Mucosa of gallbladder (tissue), 1 donor: ENCODE results near the gene PID1. TPM values are rescaled to one million over a fixed set of nuclear protein-coding genes. Genes with fewer than 3 reads are reported as not detected.
"Not testable (repeated sequence)": the region's sequence is repeated elsewhere in the genome, so short reads cannot be mapped to it uniquely, and the experiment has no call there.

Experiments
- DNase-seq: peaks from one replicate; pipeline ENCODE4 v3.0.0-alpha.2; 2020; ENCODE audit warnings: low spot score
- total RNA-seq: library from RNA; stranded (reverse); gene quantifications from one replicate; pipeline ENCODE4 v1.2.1, GENCODE V29; 2021
- donor health status: DM: no; HTN: no; CAD: no.

PID1 gene
- total RNA-seq, 1 donor from 2014 or later: 17.1 TPM

DNA sequence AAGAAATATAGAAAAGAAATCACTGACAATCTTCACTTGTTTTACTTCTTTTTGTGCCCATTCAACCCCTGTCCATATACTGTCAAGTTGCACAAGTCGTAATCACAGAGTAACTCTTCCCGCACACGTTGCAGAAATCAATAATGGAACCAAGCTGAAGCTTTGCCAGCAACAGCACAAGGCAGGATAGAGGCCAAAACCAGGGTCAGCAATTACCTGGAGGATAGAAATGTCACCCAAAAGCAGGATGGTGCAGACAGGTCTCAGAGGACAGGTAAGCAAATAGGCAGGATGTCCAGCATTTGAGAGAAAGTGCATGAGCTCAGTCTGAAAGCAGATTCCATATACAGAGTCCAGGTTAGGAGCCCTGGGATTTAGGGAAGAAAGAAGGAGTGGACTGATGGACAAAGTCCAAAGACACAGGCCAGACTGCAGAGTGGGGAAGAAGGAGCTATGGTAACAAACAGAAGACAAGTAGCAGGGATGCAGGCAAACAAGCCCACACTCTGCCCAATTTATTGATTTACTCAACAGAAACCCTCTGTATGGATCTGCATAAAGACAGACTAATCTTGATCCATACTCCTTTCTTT is 52.7 kb downstream of the PID1 start:
- DNase-seq: no peak

DNA sequence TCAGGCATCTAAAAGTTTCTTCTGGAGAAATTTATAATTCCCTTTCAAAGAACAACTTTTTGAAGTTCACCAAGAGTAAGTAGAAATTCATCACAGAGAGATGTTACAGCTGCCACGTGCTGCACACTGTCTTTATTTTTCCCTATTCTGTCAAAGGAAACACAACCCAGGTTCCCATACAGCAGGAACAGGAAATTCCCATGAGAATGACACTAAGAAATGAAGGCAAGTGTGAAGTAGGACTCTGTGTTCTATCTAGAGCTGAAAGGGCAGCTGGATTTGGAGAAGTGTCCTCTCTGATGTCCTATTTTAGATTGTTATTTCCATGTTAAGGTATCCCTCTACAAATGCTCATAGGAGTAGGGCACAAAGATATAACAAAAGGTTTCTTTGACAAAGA is 58.8 kb downstream of the PID1 start:
- DNase-seq: no peak

DNA sequence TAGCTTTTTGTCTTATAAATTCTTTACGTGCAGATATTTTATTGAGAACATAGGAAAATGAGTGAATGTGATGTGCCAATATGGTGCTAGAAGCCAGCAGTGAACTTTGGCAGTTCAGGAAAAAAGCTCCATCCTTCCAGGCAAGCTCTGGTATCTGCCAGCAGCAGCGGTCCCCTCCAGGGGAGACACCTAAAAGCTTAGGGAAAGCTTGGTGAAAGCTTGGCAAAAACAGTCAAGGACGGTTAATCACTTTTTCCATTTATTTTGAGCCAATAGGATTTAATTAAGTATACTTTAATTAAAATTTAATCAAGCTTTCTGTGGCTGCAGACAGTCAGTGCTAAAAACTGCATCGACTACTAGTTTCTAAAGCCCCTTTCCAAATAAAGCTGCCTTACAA is 60.4 kb downstream of the PID1 start:
- no peak for DNase-seq

DNA sequence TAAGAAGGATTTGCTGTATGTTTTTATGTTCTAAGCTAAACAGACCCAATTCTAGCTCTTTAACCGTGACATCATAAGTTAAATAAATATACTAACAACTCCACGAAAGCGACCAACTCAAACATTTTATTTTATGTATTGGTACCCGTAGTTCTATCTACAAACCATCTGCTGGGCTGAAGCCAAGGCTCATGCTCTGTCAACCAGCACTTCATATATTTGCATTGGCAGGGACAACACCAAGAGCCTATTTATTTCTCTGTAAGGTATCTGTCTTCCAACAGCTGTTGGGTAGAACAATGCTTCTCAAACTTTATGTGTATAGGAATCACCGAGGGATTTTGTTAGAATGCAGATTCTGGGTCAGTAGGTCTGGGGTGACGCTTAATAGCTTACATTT is 64.5 kb downstream of the PID1 start:
- DNase-seq: no peak

DNA sequence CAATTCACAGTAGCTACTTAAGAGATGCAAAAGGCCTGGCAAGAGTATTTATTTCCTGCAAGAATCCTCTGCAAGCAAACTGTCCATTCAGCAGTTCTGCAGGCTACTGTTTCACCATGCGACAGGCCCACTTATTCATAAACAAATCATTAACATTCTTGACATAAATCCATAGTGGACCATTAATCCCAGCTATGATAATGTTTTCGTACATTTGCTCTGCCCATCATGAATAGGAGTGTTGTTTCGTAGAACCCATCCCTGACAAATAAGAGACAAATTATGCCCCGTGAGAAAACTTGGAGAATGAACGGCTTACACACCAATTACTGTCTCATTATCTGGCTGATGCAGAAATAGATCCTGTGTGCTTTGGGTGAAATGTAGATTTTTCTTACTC is 65.4 kb downstream of the PID1 start:
- DNase-seq: no peak

DNA sequence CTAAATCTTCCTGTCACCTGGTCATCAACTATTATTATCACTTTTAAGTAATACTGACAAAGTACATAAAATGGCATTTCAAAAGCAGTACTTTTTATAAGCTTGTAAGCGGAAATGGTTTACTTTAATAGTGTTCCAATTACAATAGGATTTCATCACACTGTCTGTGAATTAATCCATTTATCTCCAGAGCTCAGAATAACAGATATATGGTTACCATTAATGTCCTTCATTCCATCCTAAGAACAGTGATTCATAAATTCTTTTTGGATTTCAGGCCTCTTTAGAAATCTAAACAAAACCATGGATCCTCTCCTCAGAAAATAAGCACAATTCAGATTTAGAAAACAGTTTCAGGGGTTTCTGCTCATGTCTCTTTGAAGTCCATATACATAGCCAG is 68.4 kb downstream of the PID1 start:
- no peak for DNase-seq

DNA sequence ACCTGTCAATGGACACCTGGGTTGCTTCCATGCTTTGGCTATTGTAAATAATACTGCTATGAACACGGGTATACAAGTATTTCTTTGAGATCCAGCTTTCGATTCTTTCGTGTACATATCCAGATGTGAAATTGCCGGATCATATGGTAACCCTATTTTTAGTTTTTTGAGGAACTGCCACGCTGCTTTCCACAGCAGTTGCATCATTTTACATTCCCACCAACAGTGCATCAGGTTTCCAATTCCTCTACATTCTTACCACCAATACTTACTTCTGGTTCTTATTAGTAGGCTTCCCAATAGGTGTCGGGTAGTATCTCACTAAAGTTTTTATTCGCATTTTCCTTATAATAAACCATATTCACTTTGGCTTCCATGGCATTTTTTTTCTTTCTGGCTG is 69.6 kb downstream of the PID1 start:
- no peak for DNase-seq

DNA sequence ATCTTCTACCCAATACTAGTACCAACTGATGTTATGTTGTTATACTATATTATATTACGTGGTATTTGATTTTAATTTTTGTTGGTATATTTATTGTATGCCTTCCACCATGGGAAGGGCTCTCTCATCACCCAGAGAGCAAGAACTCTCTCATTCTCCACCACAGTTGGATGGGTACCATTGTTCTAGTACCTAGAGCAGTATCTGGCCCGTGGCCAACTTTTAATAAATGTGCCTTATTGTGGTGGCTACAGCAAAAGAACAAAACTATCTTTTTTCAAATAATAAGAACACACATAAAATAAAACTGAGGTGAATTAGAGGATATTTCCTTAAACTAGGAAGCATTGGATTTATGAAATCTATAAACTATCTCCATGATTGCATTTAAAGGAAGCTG is 71.8 kb downstream of the PID1 start:
- no peak for DNase-seq

DNA sequence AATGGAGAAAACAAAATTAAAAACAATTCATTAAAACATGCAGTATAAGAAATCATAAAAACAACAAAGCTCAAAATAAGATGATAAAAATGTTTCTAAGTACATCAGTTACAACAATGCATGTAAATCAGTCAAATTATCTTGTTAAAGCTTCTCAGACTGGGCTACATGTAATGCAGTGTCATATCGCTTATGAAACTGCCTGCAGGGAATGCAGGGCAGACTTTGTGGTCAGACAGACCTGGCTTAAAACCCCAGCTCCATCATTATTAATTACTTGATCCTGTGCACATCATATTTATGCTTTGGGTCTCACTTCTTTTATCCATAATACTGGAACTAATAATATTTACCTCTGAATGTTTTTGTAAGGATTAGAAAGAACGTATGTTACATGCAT is 74.6 kb downstream of the PID1 start:
- DNase-seq: no peak

DNA sequence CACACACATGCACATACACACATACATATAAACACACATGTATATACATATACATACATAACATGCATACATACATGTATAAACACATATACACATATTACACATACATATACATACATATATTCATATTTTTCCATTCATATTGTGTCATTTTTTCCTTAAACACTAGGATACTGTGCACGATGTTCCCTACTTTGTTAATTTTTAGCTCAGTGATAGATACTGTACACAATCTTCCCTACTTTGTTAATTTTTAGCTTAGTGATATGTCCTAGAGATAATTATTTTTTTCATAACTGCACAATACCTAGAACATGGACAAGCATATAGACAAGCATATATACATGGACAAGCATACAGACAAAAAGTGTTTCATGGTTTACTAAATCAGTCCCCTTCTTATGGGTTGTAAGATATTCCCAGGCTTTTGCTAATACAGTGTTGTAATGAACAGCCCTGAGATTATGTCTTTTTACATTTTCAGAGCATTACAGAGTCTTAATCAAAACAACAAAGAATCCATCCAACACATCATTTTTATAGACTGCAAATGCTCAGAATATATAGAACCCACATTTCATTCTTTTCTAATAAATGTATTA is 75.6 kb downstream of the PID1 start:
- DNase-seq: no peak

DNA sequence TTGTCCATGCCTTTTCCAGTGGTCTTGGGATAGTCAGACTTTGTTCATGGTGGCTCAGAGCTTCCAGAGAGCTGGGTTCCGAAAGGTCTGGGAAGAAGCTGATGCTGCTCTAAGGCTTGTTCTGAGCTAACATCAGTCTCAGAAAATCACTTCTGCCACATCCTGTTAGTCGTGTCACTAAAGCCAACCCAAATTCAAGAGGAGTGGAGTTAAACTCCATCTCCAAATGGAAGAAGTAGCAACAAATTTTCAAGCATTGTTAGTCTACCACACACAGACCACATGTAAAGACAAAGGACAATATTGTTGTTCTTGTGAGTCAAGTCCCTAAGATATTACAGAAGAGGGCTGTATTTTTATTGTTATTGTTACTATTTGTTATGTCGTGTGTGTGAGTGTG is 77.8 kb downstream of the PID1 start:
- DNase-seq: no peak

DNA sequence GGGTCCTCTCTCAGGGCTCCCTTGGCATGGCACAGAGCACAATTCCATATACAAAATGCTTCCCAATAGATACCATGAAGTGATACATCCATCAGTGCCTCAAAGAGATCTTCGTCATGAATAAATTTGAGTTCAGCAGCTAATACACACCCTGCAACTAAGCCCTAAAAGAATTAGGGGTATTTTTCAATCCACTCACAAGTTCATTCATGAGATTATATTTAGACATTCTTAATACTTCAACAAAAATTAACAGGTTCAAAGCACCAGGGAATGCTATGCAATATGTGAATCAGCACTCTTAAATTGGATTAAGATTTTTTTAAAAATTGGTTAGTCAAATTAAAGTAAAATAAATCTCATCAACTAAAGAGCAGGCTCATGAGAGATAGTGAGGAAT is 79.7 kb downstream of the PID1 start:
- no peak for DNase-seq

DNA sequence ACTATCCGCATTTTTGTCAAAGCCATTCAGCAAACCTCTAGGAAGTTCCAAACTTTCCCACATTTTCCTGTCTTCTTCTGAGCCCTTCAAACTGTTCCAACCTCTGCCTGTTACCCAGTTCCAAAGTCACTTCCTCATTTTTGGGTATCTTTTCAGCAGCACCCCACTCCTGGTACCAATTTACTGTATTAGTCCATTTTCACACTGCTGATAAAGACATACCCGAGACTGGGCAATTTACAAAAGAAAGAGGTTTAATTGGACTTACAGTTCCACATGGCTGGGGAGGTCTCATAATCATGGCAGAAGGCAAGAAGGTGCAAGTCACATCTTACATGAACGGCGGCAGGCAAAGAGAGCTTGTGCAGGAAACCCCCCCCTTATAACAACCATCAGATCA is 84.0 kb downstream of the PID1 start:
- DNase-seq: not testable (repeated sequence)

DNA sequence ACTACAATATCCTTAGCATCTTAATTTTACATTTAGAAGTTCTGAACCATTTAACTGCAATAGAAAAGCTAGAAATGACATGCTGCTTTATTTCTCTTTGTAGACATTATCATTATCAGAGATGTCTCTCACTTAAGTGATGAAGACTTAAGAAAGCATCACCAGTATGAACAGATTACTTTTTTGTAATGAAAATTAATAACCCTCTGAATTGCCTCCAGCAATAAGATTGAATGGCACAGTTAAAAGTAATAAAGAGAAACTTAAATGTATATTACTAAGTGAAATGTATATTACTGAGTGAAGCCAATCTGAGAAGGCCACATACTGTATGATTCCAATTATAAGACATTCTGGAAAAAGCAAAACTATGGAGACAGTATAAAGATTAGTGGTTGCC is 89.4 kb downstream of the PID1 start:
- DNase-seq: no peak

DNA sequence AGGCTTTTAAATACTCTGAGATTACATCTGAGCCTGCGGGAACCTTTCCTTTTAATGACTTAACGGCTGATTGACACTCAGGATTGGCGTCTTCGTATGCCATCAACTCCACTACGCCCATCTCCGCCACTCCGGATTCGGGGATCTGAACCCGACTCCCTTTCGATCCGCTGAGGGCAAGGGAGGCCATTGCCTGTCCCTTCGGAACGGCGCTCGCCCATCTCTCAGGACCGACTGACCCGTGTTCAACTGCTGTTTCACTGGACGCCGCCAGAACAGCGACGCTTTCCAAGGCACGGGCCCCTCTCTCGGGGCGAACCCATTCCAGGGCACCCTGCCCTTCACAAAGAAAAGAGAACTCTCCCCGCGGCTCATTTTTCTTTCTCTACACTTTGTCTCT is 90.4 kb downstream of the PID1 start:
- DNase-seq: no peak

DNA sequence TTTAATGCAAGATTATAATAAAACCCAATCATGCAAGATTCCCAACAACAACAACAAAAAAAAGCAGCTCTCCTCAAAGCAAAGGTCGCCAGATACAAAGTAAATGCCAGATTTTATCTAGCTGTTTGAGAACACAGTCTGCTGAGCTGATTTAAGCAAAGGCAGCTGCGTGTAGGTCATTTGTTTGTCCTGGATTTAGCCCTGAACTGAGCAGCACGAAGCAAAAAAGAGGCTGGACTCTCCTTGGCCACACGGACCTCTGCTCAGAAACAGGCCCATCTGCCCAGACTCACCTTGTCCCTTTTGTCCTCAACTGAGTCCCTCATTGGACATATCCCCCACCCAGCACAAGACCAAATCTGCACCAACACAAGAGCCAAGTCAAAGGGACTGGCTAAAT is 91.5 kb downstream of the PID1 start:
- no peak for DNase-seq

DNA sequence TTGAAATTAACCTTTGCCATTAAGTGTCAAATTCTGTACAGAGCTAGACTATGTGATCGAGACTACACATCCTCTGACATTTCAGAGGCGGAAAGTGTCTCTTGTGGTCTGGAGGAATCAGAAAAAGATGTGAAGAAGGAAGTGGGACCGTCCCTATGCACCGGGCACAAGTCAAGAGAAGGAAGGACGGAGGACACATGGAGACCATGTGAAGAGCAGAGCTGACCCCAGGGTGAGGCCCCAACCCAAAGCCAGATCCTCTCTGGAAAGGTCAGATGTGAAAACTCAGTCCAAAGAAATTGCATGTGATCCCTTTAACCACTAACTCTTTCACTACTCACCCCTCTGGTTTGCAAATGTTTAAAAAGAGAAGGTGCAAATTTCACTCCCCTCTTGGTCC is 92.4 kb downstream of the PID1 start:
- no peak for DNase-seq

DNA sequence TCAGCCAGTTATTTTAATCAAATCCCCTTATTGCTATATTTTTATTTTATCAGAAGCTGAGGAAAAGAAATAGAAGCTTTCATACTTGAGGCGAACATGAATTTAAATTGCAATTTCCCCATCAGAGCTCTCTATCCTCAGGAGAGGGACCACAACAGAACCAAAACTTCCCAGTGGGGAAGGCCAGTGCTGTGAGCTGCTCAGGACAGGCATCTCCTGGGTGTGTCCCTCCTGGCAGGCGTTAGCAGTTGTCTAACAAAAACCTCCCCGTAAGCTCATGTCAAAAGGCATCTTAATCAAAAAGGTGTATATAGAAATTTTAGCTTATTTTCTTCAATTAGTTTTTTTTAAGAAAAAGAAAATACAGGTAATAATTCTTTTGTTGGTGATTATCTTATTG is 93.0 kb downstream of the PID1 start:
- DNase-seq: no peak

DNA sequence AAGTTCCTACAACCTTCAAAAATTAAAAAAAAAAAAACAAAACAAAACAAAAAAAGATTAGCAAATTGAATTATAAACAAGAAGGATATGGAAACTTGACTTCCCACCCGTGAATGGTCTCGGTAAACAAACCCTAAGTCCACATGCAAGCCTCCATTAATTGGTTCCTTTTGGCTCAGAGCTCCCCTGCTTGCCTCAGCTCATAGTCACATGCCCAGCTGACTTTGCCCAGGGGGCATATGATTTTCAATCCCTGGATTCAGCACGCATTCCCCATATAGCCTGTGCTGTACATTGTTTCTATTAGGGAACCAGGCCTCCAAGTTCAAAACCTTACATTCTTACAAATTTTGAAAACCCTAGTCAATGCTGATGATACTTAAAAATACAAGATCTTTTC is 95.0 kb downstream of the PID1 start:
- DNase-seq: no peak

DNA sequence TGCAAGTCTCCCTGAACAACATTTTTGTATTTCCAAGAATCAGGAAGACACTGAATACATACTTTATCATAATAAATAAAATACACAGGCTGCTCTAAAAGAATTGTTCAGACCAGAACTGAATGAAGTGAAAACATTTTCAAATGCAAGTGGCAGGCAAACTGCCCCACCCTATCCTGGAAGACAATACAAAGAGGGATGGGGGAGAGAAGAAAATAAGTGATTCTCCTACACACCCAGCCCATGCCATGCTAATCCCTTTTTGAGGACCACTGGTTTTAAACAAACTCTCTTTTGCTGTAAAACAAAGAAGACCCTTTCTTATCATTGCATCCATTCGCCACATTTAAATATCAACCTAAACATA is 95.6 kb downstream of the PID1 start:
- DNase-seq: no peak

DNA sequence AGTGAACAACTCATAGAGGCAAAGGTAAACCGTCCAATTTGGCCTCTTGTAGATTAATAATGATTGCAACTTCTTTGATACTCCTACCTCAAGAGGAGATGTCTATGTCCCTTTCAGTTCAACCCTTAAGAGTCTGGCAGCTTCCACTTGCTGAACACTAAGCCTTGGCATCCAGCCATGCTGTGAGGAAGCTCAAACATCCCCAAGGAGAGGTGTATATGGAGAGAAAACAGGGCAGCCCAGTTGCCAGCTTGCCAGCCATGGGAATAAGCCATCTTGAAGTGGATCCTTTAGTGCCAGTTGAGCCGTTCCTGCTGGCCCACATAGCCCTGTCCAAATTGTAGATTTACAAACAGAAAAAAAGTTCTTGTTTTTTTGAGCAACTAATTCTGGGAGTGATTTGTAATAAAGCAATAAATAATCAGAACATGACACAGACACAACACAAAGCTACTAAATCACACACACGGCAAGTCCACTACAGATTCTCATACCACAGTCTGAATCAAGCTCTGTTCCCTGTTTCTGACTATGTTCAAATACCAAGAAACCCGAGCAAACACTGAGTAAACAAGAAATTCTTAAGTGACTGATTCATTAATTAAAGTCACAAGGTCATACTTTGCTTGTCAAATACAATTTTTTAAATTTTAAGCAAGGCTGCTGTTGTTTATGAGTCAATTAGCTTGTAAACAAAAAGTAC is 96.1 kb downstream of the PID1 start:
- no peak for DNase-seq

DNA sequence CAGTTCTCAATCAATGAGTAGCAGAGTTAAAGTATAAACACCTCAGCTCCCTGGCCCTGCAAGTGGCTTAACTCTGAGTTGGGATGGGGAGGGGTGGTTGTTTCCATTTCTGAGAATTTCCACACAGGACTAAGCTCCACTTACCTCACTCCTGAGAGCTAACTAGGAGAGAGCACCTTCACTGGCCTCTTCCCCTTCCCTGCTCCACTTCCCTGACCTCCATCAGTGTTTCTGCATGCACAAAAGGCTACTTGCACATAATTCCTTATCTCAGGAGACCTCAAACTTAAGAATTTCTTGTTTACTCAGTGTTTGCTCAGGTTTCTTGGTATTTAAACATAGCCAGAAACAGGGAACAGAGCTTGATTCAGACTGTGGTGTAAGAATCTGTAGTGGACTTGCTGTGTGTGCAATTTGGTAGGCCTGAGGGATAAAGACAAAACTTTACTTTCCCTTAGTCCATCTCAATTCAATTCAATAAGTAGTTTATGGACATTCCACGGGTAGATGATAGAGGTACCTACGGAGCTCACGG is 97.2 kb downstream of the PID1 start:
- no peak for DNase-seq

DNA sequence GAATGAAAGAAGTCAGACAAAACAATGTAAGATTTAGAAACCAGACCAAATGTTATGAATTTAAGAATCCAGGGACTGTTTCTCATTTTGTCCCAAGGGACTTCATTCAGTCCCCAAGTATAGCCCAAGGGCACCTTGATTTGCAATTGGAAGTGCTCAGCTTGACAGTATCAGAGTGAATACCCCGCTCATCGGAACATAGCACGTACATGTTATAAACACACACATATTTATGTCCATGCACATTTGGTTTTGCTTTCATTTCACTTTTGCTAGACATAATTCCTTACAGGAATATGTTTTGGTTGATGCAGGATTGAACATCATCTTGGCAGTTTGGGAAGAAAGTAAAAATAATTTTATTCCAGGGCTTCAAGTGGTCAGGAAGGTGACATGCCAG is 100.2 kb downstream of the PID1 start:
- DNase-seq: no peak

DNA sequence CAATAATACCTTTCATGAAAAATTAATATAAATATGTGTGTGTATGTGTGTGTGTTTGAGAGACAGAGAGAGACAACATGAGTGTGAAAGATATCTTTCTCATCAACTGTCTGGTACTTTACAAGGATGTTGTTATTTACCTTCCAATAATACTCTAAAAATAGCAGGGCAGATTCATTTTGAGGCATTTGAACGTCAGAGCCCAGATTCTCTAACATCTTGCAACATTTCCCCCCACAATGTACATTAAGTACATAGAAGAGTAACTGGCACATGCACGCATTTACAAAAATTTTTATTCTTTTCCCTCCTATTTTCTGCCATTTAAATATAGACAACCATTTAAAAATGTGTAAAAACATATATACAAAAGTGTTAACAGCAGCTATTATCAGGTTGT is 100.9 kb downstream of the PID1 start:
- DNase-seq: no peak
